Cerebellar cortex (tissue), 1 donor: ENCODE data around the gene CSMD2.
"Not testable (repeated sequence)": the region's sequence is repeated elsewhere in the genome, so short reads cannot be mapped to it uniquely, and the experiment has no call there.

ENCODE experiments used
- DNase-seq: peaks from one replicate; pipeline ENCODE4 v3.0.0-alpha.2; 2015; ENCODE audit warnings: low spot score

CSMD2 gene

GRCh38 chr1:34108269-34108668, 56.8 kb downstream of the CSMD2 start:
- DNase-seq: no peak

DNA sequence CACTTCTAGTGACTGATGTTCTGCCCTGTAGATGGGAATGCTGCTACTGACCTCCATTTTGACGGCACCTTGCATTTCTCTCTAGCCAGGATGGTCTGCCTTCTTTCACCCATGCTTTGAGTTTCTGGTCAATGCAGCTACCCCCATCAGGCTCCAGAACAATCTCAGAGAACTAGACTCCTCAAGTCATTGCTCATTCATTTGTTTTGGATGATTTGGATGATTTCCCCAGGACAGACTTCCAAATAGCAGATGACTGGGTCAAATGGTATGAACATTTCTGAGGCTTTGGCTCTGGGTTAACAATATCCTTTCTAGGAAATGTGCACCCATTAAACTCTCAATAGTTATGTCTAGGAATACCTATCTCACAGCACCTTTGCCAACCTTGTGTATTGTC, 63.9 kb downstream of the CSMD2 start:
- DNase-seq: no peak

DNA sequence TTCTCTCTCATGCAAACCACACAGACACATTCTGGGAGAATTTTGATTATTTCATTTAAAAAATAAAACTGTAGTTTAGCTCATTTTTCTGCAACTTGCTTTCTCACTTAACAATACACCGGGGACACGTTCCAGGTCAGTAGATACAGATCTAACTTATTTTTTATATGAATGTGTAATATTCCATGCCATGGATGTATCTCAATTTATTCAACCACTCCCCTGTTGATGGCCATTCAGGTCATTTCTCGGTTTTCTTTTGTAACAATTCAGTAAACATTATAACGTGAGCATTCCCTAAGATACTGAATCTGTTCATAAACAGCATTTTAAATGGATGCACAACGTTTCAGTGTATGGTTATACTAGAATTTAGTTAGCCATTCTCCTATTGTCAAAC, 64.7 kb downstream of the CSMD2 start:
- DNase-seq: no peak

- DNase-seq: not testable (repeated sequence)
Observed at GRCh38 chr1:34092399-34092798, 72.6 kb downstream of the CSMD2 start.

- DNase-seq: no peak
Observed at GRCh38 chr1:34089731-34090130, 75.3 kb downstream of the CSMD2 start.

GRCh38 chr1:34087986-34088385, 77.0 kb downstream of the CSMD2 start:
- no peak for DNase-seq

- DNase-seq: no peak
Observed at GRCh38 chr1:34086561-34086960, 78.5 kb downstream of the CSMD2 start.

DNA sequence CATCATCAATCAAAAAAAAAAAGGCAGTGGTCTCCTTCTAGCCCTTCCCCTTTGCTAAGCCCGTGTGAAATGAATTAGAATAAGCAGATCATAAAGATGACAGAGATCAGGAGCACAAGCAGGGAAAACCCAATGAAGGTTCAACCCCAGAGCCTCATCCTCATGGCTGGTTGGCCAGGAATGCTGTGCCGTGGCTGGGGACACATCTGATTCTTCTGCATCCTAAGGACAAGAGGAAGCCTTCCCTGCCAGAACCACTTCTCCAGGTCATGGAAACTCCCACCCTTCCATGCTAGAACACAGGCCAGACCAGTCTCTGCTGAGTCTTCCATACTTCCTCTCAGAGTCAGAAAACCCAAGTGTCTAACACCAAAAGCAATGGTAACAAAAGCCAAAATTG, 81.1 kb downstream of the CSMD2 start:
- DNase-seq: no peak

DNA sequence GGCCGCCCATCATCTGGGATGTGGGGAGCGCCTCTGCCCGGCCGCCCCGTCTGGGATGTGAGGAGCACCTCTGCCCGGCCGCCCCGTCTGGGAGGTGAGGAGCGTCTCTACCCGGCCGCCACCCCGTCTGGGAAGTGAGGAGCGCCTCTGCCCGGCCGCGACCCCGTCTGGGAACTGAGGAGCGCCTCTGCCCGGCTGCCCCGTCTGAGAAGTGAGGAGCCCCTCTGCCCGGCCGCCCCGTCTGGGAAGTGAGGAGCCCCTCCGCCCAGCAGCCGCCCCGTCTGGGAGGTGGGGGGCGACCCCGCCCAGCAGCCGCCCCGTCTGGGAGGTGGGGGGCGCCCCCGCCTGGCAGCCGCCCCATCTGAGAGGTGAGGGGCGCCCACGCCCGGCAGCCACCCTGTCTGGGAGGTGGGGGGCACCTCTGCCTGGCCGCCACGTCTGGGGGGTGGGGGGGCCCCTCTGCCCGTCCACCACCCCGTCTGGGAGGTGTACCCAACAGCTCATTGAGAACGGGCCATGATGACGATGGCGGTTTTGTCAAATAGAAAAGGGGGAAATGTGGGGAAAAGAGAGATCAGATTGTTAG, 82.9 kb downstream of the CSMD2 start:
- DNase-seq: not testable (repeated sequence)

- DNase-seq: no peak
Observed at GRCh38 chr1:34078383-34078782, 86.6 kb downstream of the CSMD2 start.

DNA sequence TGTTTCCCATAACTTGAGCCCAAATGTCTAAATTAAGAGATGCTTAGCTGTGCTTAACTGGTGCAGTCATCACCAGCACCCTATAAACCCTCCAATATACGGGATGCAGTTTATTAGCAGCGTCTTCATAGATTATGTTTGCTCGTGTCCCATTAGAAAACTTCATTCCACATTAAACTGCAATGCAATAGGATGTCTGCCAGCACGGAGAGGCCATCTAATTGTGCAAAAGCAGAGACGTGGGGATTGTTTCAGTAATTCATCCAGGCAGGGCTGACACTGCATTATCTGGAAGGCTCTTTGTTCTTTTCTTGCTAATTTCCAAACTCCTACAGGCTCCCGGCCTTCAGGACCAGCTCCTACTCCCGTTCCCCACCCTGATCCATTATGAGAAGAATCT, 89.5 kb downstream of the CSMD2 start:
- DNase-seq: no peak

DNA sequence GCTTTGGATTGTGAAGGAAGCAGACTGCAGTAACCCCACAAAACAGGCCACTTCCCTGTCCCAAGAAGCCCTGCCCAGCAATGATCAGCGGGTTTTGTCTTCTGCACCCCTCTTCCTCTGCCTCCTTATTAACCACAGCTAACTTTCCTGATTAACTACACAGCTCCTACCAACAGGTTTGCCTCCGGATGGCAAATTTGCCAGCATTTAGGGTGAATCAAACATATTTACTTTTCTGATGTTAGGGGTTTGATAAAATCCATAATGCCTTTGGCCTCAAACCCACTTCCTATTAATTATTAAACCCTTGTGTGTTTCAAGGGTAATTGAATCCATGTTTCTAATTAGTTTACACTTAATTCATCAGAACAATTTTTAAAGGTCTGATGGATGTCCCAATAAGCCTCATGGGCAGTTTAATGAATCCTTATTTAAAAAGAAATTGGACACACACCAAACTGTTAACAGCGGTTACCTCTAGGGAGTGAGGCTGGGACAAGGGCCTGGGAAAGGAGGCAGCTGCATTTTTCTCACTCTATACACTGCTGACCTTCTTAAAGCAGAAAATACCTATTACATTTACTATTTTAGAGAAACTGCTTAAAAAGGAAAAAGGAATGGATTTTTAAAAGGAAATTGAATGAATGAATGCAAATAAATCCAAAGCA, 91.9 kb downstream of the CSMD2 start:
- DNase-seq: no peak

DNA sequence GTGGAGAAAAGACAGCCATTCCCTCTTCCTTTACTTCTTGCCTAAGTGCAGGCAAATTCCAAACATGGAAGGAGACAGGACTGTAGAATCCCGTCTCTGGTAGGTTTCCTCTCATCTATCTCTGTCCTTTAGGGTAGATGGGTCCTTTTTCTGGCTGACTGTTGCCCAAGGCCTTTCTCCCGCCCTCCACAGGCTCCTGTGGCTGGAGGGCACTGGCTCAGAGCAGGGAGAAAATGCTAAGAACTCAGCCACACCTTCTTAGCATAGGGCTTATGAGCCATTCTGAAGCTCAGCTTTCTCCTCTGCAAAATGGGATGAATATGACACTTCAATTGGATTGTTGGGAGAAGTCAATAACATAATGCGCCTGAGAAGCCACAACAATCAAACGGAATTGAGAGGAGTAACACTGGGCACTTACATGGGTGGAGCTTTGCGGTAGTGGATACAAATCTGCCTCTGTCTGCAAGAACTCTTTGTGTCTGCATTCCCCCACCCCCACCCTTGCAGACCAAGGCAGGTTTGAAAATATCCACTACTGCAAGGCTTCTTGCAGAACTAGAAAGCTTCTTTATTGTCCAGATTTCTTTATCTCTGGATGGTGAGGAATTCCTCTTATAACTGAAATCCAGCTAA, 94.7 kb downstream of the CSMD2 start:
- no peak for DNase-seq

GRCh38 chr1:34066981-34067603, 97.9 kb downstream of the CSMD2 start:
- DNase-seq: no peak

GRCh38 chr1:34066166-34066565, 98.9 kb downstream of the CSMD2 start:
- DNase-seq: no peak

DNA sequence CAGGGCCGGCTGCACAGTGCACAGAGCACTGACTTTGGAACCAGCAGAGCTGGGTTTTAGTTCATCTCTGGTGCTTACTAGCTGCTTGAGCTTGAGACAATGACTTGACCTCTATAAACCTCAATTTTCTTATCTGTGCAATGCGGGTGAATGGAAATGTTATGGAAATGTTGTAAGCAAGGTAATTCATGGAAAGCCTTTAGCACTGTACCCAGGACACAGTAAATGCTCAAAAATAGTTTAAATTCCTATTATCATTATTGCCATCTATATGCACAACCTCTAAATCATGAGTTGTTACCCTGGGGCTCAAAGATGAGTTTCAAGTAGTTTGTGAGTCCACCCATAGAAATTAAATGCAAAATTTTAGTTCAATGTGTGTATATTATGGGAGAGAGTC, 99.5 kb downstream of the CSMD2 start:
- no peak for DNase-seq

DNA sequence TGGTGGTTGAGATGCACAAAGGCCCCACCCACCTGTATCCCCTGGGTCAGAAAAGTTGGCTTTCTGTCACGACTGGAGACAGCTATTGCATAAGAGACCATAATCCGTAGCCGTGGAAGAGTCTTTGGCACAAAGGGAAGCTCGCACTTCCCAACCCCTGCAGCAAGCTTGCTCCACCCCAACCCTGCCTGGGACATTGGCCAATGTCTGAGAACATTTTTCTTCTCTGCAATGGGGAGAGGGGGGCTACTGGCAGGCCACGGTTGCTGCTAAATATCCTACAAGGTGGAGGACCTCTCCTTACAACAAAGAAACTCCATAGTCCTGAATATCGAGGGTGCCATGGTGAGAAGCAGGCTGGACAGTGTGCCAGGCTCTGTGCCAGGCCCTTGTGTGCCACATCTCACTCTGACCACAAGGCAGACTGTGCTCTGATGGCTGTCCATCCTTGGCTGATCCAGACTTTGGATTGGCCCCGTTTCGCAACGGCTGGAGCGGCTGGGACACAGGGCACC, 104.1 kb downstream of the CSMD2 start:
- DNase-seq: no peak

- DNase-seq: no peak
Observed at GRCh38 chr1:34060187-34060730, 104.8 kb downstream of the CSMD2 start.

DNA sequence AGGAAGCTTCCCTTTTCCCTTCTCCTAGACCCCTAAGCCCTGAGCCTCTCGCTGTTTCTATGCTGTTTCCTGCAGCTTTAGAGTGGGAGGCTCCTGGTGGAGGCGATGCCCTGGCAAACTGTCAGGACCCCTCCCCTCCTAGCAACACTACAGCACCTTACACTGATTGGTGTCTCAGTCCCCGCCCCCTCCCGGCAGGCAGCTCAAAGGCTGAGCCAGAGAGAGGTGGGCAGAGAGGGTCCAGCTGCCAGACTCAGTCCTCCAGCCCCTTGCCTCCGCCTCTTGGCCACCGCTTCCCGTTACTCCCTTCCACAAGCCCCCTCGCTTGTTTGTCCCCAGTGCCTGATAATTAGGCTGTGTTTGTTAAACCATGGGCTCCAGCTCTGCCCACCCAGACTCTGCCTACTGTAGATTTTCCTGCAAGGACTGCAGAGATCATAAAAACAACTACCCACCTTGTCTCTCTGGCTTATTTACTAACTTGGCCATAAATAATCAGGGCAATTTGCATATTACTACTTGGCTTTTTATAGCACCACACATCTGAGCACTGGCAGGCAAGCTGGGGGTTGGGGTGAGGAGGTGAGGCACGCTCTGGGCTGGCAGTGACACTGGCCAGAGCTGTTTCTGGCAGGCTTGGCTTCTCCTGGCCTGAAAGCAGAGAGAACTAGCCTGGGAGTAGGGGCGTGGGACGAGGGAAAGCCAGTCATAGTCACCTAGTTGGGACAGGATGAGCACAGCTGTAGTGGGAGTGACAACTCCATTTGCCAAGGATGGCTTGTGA, 107.5 kb downstream of the CSMD2 start:
- no peak for DNase-seq

GRCh38 chr1:34055818-34056217, 109.2 kb downstream of the CSMD2 start:
- DNase-seq: no peak

- no peak for DNase-seq
Observed at GRCh38 chr1:34054920-34055319, 110.1 kb downstream of the CSMD2 start.

DNA sequence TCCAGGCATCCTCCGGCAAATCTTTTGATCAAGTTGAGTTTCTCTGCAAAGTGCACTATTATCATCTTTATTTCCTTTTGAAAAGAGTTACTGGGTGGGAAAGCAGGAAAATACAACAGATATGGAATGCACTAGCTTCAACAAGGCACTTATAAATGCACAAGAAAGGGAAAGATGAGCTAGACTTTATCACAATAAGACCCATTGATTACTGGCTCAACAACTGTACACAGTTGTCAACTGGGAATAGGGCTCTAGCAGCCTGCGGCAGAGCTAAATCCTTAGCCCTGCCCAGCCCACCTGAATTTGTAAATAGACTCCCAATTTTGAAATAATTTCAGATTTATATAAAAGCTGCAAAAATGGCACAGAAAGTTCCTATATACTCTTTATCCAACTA, 111.4 kb downstream of the CSMD2 start:
- DNase-seq: no peak
